GM12878 (cell line): Measurements from ENCODE around the gene FYTTD1. TPM values are rescaled to one million over a fixed set of nuclear protein-coding genes. Genes with fewer than 3 reads are reported as not detected.

Source experiments
- ATAC-seq: fragments of 200-7000 bp; cut with Tn5 transposase; 3 replicates; pipeline ENCODE4 v1.9.1; 2020; ENCODE audit warnings: mild to moderate bottlenecking, moderate library complexity
- BruUV-seq: library from RNA; stranded (reverse); fragments of 400-500 nt; replicated peaks from 2 replicates; lab custom pipeline; 2021; lab: Mats Ljungman, UMichigan
- CTCF ChIA-PET: fragments of 300-600 bp; sonication (Branson Sonifier 250); formaldehyde crosslinking; extraction: SDS; loops from one replicate; lab custom pipeline; 2021; ENCODE audit warnings: inconsistent platforms; lab: Yijun Ruan, JAX
- POLR2A ChIA-PET: fragments of 350-600 bp; formaldehyde crosslinking; extraction: SDS; loops from one replicate; lab custom pipeline; 2021; ENCODE audit warnings: inconsistent platforms; lab: Charles Lee
- RAD21 ChIA-PET: fragments of 300-600 bp; sonication (Branson Sonifier 250); formaldehyde crosslinking; loops from one replicate; lab custom pipeline; 2023; ENCODE audit warnings: antibody characterized with exemption; ENCODE audit not compliant: unreplicated experiment; lab: Charles Lee
- SMC1A ChIA-PET: fragments of 300-600 bp; sonication (Branson Sonifier 250); formaldehyde crosslinking; loops from one replicate; lab custom pipeline; 2023; ENCODE audit not compliant: unreplicated experiment, uncharacterized antibody; lab: Charles Lee
- DNase-seq: peaks from one replicate; pipeline ENCODE4 v3.0.0-alpha.2; 2011; ENCODE audit warnings: low read depth, low spot score
- FAIRE-seq: peaks from 3 replicates; lab custom pipeline; 2011; peaks lifted over from hg19 to GRCh38; lab: Jason Lieb, UNC
- H2AFZ ChIP-seq: 2 replicates; pipeline ENCODE4 v1.6.0; 2011; ENCODE audit warnings: low read depth, low read length, control low read depth; ENCODE audit not compliant: control insufficient read depth
- H3K27ac ChIP-seq: 2 replicates; pipeline ENCODE4 v1.5.1; 2011; ENCODE audit warnings: control low read depth; ENCODE audit not compliant: control insufficient read depth, insufficient read depth
- H3K27me3 ChIP-seq, 2 experiments: replicated peaks in 1 of 2; 2 replicates each; pipeline versions ENCODE4 v1.6.0 to v1.6.1; 2011; ENCODE audit warnings: low read length in 1 of 2; ENCODE audit not compliant: control insufficient read depth in 2 of 2, insufficient read depth in 2 of 2
- H3K36me3 ChIP-seq, 2 experiments: 2 replicates each; pipeline ENCODE4 v1.5.1; 2011; ENCODE audit warnings: low read length in 1 of 2; ENCODE audit not compliant: control insufficient read depth in 2 of 2, insufficient read depth in 2 of 2
- H3K4me1 ChIP-seq: 2 replicates; pipeline ENCODE4 v1.6.1; 2011; ENCODE audit warnings: mild to moderate bottlenecking, low read length, moderate library complexity, mixed read lengths; ENCODE audit not compliant: control insufficient read depth, insufficient read depth
- H3K4me2 ChIP-seq: 2 replicates; pipeline ENCODE4 v1.6.0; 2011; ENCODE audit warnings: control low read depth; ENCODE audit not compliant: control insufficient read depth, insufficient read depth
- H3K4me3 ChIP-seq: fragments of 200-600 bp; sonication (generic); 2 replicates; pipeline ENCODE4 v1.5.1; 2016
- H3K79me2 ChIP-seq: 2 replicates; pipeline ENCODE4 v1.6.0; 2011; ENCODE audit warnings: low read length; ENCODE audit not compliant: control insufficient read depth, insufficient read depth
- H3K9ac ChIP-seq: 2 replicates; pipeline ENCODE4 v1.8.0; 2011; ENCODE audit warnings: low read length, control low read depth, mixed read lengths; ENCODE audit not compliant: control insufficient read depth, insufficient read depth
- H3K9me3 ChIP-seq: replicated peaks from 3 replicates; pipeline ENCODE4 v1.5.1; 2011; ENCODE audit warnings: mild to moderate bottlenecking, low read length; ENCODE audit not compliant: control insufficient read depth, insufficient read depth
- H4K20me1 ChIP-seq: 2 replicates; pipeline ENCODE4 v1.6.0; 2011; ENCODE audit not compliant: control insufficient read depth, insufficient read depth
- ATF2 ChIP-seq: IDR thresholded peaks from 2 replicates; pipeline ENCODE4 v1.6.1; 2012; ENCODE audit warnings: low read length, inconsistent platforms
- BCL11A ChIP-seq: IDR thresholded peaks from 2 replicates; pipeline ENCODE4 v1.6.1; 2011; ENCODE audit warnings: low read depth, low read length
- CHD4 ChIP-seq: fragments of 200-600 bp; sonication (generic); IDR thresholded peaks from 2 replicates; pipeline ENCODE4 v1.6.1; 2016; ENCODE audit warnings: mild to moderate bottlenecking
- ETV6 ChIP-seq, 2 experiments: fragments of 450-650 bp in 1 of 2; IDR thresholded peaks in 1 of 2; conservative IDR thresholded peaks in 1 of 2; 2 replicates each; pipeline ENCODE4 v1.6.1; 2014; ENCODE audit warnings: antibody characterized with exemption in 1 of 2, borderline replicate concordance in 1 of 2, low read depth in 1 of 2, mild to moderate bottlenecking in 1 of 2, moderate library complexity in 1 of 2
- GABPA ChIP-seq: IDR thresholded peaks from 2 replicates; pipeline ENCODE4 v1.6.1; 2014; ENCODE audit warnings: antibody characterized with exemption, low read depth, mild to moderate bottlenecking, inconsistent platforms
- GATAD2B ChIP-seq: fragments of 450-650 bp; conservative IDR thresholded peaks from 2 replicates; pipeline ENCODE4 v1.6.1; 2017; ENCODE audit warnings: low read depth, mild to moderate bottlenecking, moderate library complexity
- IKZF2 ChIP-seq, 2 experiments: fragments of 450-650 bp; IDR thresholded peaks; 2 replicates each; pipeline ENCODE4 v1.6.1; 2017; ENCODE audit warnings: mild to moderate bottlenecking in 2 of 2, moderate library complexity in 2 of 2
- KAT2A ChIP-seq: conservative IDR thresholded peaks from 2 replicates; pipeline ENCODE4 v1.6.1; 2011; ENCODE audit warnings: low read depth, low read length; ENCODE audit not compliant: control insufficient read depth
- MLLT1 ChIP-seq: fragments of 450-650 bp; IDR thresholded peaks from 2 replicates; pipeline ENCODE4 v1.6.1; 2016; ENCODE audit warnings: mild to moderate bottlenecking
- MTA3 ChIP-seq: IDR thresholded peaks from 2 replicates; pipeline ENCODE4 v1.6.1; 2012; ENCODE audit warnings: low read length, inconsistent platforms, borderline replicate concordance
- NFIC ChIP-seq: IDR thresholded peaks from 2 replicates; pipeline ENCODE4 v1.6.1; 2012; ENCODE audit warnings: low read depth, mild to moderate bottlenecking, inconsistent platforms, low read length, moderate library complexity
- NFYB ChIP-seq: IDR thresholded peaks from 2 replicates; pipeline ENCODE4 v1.6.1; 2011; ENCODE audit warnings: low read depth, mild to moderate bottlenecking, low read length, improper control_type of control experiment, moderate library complexity; ENCODE audit not compliant: insufficient read depth
- NKRF ChIP-seq: fragments of 450-650 bp; conservative IDR thresholded peaks from 2 replicates; pipeline ENCODE4 v1.6.1; 2017; ENCODE audit warnings: mild to moderate bottlenecking, moderate library complexity
- RBBP5 ChIP-seq: fragments of 200-600 bp; sonication (generic); conservative IDR thresholded peaks from 2 replicates; pipeline ENCODE4 v1.6.1; 2016
- SMC3 ChIP-seq: IDR thresholded peaks from 2 replicates; pipeline ENCODE4 v1.6.1; 2011; ENCODE audit warnings: low read length, improper control_type of control experiment, borderline replicate concordance
- TARDBP ChIP-seq: IDR thresholded peaks from 2 replicates; pipeline ENCODE4 v1.6.1; 2016; ENCODE audit warnings: borderline replicate concordance
- TBL1XR1 ChIP-seq: IDR thresholded peaks from 2 replicates; pipeline ENCODE4 v1.6.1; 2012; ENCODE audit warnings: low read depth, low read length, improper control_type of control experiment
- ZNF207 ChIP-seq: fragments of 450-650 bp; IDR thresholded peaks from 2 replicates; pipeline ENCODE4 v1.6.1; 2014; ENCODE audit warnings: antibody characterized with exemption, mild to moderate bottlenecking, borderline replicate concordance
- WGBS: methylation state at CpG from one replicate; pipeline ENCODE4 v1.1.6; 2016; ENCODE audit warnings: low lambda C conversion rate; ENCODE audit not compliant: insufficient replicate concordance, insufficient coverage; ENCODE audit errors: missing lambda C conversion rate; 5-methylcytosine and 5-hydroxymethylcytosine counted together
- in situ Hi-C: fragments of 300-500 bp; cut with MboI; formaldehyde crosslinking; loops from 9 replicates; pipeline ENCODE4 v1.14.3; 2018; ENCODE audit warnings: mixed read lengths
- intact Hi-C: fragments of 100-400 bp; cut with micrococcal nuclease; formaldehyde crosslinking; loops from one replicate; pipeline ENCODE4 v1.14.2; 2022; ENCODE audit not compliant: unreplicated experiment
- polyA plus RNA-seq, 11 experiments: library from polyadenylated mRNA; depleted of rRNA in 4 of 11; unstranded in 6 of 11; stranded (reverse) in 5 of 11; fragments of >200 nt; fragmentation: Nextera tagmentation in 4 of 11; fragmentation: Illumina TruSeq in 1 of 11; extraction: Ambion mirVana in 4 of 11; extraction: Trizol in 1 of 11; gene quantifications; 1 replicate in 1 of 11; 2 replicates in 10 of 11; pipeline versions ENCODE4 v1.2.1 to v1.2.3, GENCODE V29; 2011 to 2016; ENCODE audit warnings: inconsistent platforms in 2 of 11, missing spikeins in 2 of 11, low read depth in 1 of 11
- total RNA-seq, 4 experiments: library from RNA; depleted of rRNA in 3 of 4; stranded (reverse); fragments of >200 nt in 3 of 4; fragmentation: Illumina TruSeq in 1 of 4; extraction: Trizol in 1 of 4; gene quantifications; 2 replicates each; pipeline versions ENCODE4 v1.2.1 to v1.2.3, GENCODE V29; 2013 to 2021

The FYTTD1 gene
- total and polyA plus RNA-seq, 10 of the 15 experiments (the other 5 are each of a cell fraction or from before 2014, with no cell fraction given), result 25.5 to 101 (median 59.4) TPM

GRCh38 chr3:197711973-197712707 lies 37.5 kb upstream of the FYTTD1 start:
- H3K9ac ChIP-seq, result peak overlapping the region; percentile 71
- no peaks in the 10 kb centered on the region for H4K20me1 ChIP-seq
- H3K27ac ChIP-seq, result peak overlapping the region; percentile 95
- peak; percentile 87 for ATAC-seq
- peak; percentile 99 for FAIRE-seq
- ChIA-PET SMC1A (interaction anchor here (0.6 to 8.1 kb wide), 20 partner anchors 9 to 193 kb away, joined by 3 to 163 read pairs (median 4); partner anchors contain the start of genes FYTTD1, LRCH3 and RUBCN), RAD21 (interaction anchor here (0.9 to 5.8 kb wide), 14 partner anchors 12 to 89 kb away, joined by 3 to 59 read pairs (median 4); partner anchors contain the start of genes LRCH3 and RUBCN), POLR2A (interaction anchor here (0.9 to 6.0 kb wide), 12 partner anchors 12 to 157 kb away, joined by 3 to 72 read pairs (median 6); partner anchors contain the start of genes BDH1 and RUBCN), CTCF (interaction anchor here (0.6 to 5.1 kb wide), 11 partner anchors 12 to 682 kb away, joined by 3 to 37 read pairs (median 5); partner anchors contain the start of genes MELTF and RUBCN)
- peaks cover 63% of the 10 kb centered on the region for H3K79me2 ChIP-seq
- H3K4me1 ChIP-seq, result peaks cover 45% of the 10 kb centered on the region
- no peaks in the 10 kb centered on the region for H3K9me3 ChIP-seq
- peaks cover 6 to 19% of the 10 kb centered on the region in 2 experiments for H3K36me3 ChIP-seq
- no peak overlapping the region for H2AFZ ChIP-seq
- no peaks in the 10 kb centered on the region for H3K27me3 ChIP-seq
- peak overlapping the region; percentile 51 for H3K4me3 ChIP-seq
- H3K4me2 ChIP-seq, result peak overlapping the region; percentile 84
- intact Hi-C loops (loop anchor here (1.0 to 5.0 kb wide), 3 partner anchors 22 to 79 kb away; partner anchors contain the start of gene LRCH3), in situ Hi-C loops (no loop called here)
- BruUV-seq, result TSS peak; percentile 72
- peak; percentile 97 for DNase-seq
- 1% methylated on average over 9 of the region's 9 CpGs for WGBS
- TF ChIP-seq ATF2, result peak; percentile 98
- TF ChIP-seq CHD4, result no peak
- TF ChIP-seq SMC3, result no peak
- TF ChIP-seq TARDBP, result no peak
- peak; percentile 97 for TF ChIP-seq BCL11A
- peak in 1 of 2 experiments; percentile 92; a peak in 2 of 4 replicates for TF ChIP-seq ETV6 (conservative IDR thresholded peaks at IDR 0.05 in 1 of 2, IDR thresholded peaks at IDR 0.05 in 1 of 2; ENCODE audit: borderline replicate concordance in 1 of 2, low read depth in 1 of 2)
- peak; percentile 41; the same call in 1 of the 2 replicates for TF ChIP-seq GATAD2B
- no peak for TF ChIP-seq NFYB
- TF ChIP-seq TBL1XR1, result peak; percentile 89
- TF ChIP-seq KAT2A, result no peak
- TF ChIP-seq NKRF, result no peak; the same call in 1 of the 2 replicates
- no peak; the same call in 1 of the 2 replicates for TF ChIP-seq RBBP5
- no peak for TF ChIP-seq GABPA
- TF ChIP-seq IKZF2 (IDR thresholded peaks at IDR 0.05), result peak; percentile 97 to 98
- peak; percentile 26; the same call in 1 of the 2 replicates for TF ChIP-seq ZNF207
- peak; percentile 93 for TF ChIP-seq NFIC
- peak; percentile 63; the same call in 1 of the 2 replicates for TF ChIP-seq MTA3
- peak; percentile 73; the same call in 1 of the 2 replicates for TF ChIP-seq MLLT1
